ENCODE data around the gene OR2AT4.
"Not testable (repeated sequence)": the region's sequence is repeated elsewhere in the genome, so short reads cannot be mapped to it uniquely, and the experiment has no call there.

The OR2AT4 gene

DNA sequence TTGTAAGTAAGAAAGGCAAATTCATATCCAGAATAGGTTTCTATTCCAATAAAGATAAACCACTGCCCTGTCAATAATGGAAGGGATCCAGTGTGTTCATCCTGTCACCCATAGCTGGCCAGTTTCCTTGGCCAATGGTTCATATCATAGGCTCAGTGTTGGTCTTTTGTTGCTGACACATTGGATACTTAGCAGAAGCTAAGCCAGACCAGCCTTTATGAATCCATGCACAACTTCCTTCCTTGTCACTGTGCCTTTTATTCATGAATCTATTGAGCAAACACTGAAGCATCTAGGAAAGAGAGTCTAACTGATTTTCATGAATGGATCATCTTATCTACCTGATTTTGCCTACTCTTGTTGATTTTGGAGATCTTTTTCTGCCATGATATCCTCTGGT, 20.0 kb downstream of the OR2AT4 start:
- H3K4me3 ChIP-seq (ENCODE audit: low read length) = no peak overlapping the region
- DNase-seq (ENCODE audit: low read depth, low spot score) = no peak

DNA sequence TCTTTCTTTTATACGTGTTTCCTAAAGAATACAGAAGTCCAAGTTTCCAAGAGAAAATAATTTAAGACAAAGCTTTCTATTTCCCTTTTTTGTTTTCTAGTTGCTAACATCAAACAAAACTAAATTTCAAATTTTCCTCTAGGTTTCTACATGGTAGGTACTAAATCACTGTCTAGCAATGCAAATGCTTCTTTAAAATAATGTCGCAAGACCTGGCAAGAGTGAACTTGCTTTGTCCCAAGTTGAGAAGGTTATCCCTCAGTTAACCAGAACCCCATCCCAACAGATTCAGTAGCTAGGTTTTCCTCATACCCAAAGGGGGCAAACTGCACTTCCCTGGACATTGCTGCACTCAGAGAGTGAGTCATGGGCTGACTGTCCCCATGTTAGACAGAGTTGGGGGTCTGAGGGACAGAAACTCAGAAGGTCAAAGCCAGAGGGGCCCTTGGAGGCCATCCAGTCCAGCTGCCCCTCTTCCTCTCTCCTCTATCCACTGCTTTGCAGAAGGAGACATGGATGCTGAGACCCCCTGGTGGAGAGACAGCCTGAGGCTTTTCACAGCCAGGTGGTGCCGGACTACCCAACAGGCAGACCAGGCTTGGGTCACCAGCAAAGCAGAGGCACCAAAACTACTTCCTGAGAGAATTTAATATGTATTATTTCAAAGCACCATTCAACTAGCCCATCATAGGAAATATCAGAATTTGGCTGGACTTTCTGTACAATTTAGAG, 23.1 kb downstream of the OR2AT4 start:
- DNase-seq (ENCODE audit: low read depth, low spot score) = no peak
- H3K4me3 ChIP-seq (ENCODE audit: low read length) = no peak overlapping the region

- no peak for DNase-seq (ENCODE audit: low read depth, low spot score)
- H3K4me3 ChIP-seq (ENCODE audit: low read length) = no peak overlapping the region
These were observed 24.1 kb downstream of the OR2AT4 start for GRCh38 chr11:75072582-75072981.

- DNase-seq (ENCODE audit: low read depth, low spot score) = no peak
- no peak overlapping the region for H3K4me3 ChIP-seq (ENCODE audit: low read length)
These were observed 27.2 kb downstream of the OR2AT4 start for GRCh38 chr11:75069473-75069872.

- DNase-seq (ENCODE audit: low read depth, low spot score) = no peak
- no peak overlapping the region for H3K4me3 ChIP-seq (ENCODE audit: low read length)
These were observed 27.7 kb downstream of the OR2AT4 start for GRCh38 chr11:75068993-75069392.

- H3K4me3 ChIP-seq (ENCODE audit: low read length) = no peak overlapping the region
- no peak for DNase-seq (ENCODE audit: low read depth, low spot score)
These were observed 28.1 kb downstream of the OR2AT4 start for GRCh38 chr11:75068559-75068958.

- no peak for DNase-seq (ENCODE audit: low read depth, low spot score)
- no peak overlapping the region for H3K4me3 ChIP-seq (ENCODE audit: low read length)
These were observed 30.6 kb downstream of the OR2AT4 start for GRCh38 chr11:75066061-75066460.

- no peak overlapping the region for H3K4me3 ChIP-seq (ENCODE audit: low read length)
- no peak for DNase-seq (ENCODE audit: low read depth, low spot score)
These were observed 32.8 kb downstream of the OR2AT4 start for GRCh38 chr11:75063741-75064314.

- H3K4me3 ChIP-seq (ENCODE audit: low read length) = no peak overlapping the region
- DNase-seq (ENCODE audit: low read depth, low spot score) = no peak
These were observed 37.4 kb downstream of the OR2AT4 start for GRCh38 chr11:75059299-75059698.

DNA sequence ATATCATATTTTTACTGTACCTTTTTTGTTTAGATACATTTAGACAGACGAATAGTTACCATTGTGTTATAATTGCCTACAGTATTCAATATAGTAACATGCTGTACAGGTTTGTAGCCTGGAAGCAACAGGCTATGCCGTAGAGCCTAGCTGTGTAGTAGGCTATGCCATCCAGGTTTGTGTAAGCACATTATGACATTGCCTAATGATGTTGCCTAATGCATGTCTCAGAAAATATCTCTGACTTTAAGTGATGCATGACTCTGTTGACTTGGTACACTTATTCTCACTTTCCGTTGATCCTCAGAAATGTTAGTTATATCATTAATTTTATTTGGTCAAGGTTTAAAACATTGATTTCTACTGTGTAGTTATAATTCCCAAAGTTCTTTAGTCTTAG, 39.9 kb downstream of the OR2AT4 start:
- DNase-seq (ENCODE audit: low read depth, low spot score) = no peak
- H3K4me3 ChIP-seq (ENCODE audit: low read length) = no peak overlapping the region

DNA sequence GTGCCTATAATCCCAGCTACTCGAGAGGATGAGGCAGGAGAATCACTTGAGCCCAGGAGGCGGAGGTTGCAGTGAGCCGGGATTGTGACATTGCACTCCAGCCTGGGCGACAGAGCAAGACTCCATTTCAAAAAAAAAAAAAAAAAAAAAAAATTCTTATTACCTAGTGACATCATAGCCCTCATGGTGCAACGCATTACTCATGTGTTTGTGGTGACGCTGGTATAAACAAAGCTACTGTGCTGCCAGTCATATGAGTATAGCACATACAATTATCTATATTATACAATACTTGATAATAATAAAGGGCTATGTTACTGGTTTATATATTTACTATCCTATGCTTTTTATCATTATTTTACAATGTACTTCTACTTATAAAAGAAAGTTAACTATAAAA, 41.2 kb downstream of the OR2AT4 start:
- no peak for DNase-seq (ENCODE audit: low read depth, low spot score)

GRCh38 chr11:75052457-75052856, 44.2 kb downstream of the OR2AT4 start:
- no peak overlapping the region for H3K4me3 ChIP-seq (ENCODE audit: low read length)
- no peak for DNase-seq (ENCODE audit: low read depth, low spot score)

More for the DNA sequence above, 41.2 kb downstream of the OR2AT4 start:
- H3K4me3 ChIP-seq (ENCODE audit: low read length) = no peak overlapping the region

- H3K4me3 ChIP-seq (ENCODE audit: low read length) = no peak overlapping the region
- no peak for DNase-seq (ENCODE audit: low read depth, low spot score)
These were observed 45.6 kb downstream of the OR2AT4 start for GRCh38 chr11:75051043-75051442.

- no peak for DNase-seq (ENCODE audit: low read depth, low spot score)
- no peak overlapping the region for H3K4me3 ChIP-seq (ENCODE audit: low read length)
These were observed 46.2 kb downstream of the OR2AT4 start for GRCh38 chr11:75050516-75050915.

DNA sequence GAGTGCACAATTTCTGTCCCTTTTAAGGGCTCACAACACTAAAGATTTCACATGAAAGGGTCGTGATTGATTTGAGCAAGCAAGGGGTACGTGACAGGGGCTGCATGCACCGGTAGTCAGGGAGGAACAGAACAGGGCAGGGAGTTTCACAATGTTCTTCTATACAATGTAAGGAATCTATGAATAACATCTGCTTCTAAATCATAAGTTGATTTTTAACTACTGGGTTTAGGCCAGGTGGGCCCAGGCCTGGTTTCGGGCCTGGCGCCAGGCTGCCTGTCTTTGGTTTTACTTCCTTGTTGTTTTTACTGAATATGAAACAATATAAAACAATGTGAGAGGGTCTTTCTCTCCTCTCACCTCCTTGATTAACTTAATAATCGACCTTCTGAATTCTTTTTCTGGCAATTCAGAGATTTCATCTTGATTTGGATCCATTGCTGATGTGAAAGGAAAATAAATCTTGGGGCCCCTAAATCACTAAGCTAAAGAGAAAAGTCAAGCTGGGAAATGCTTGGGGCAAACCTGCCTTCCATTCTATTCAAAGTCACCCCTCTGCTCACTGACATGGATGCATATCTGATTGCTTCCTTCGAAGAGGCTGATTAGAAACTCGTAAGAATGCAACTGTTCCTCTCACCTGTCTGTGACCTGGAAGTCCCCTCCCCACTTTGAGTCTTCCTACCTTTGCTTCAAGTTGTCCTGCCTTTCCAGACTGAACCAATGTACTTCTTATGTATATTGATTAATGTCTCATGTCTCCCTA, 47.0 kb downstream of the OR2AT4 start:
- not testable (repeated sequence) for H3K4me3 ChIP-seq (ENCODE audit: low read length); DNase-seq (ENCODE audit: low read depth, low spot score)

DNA sequence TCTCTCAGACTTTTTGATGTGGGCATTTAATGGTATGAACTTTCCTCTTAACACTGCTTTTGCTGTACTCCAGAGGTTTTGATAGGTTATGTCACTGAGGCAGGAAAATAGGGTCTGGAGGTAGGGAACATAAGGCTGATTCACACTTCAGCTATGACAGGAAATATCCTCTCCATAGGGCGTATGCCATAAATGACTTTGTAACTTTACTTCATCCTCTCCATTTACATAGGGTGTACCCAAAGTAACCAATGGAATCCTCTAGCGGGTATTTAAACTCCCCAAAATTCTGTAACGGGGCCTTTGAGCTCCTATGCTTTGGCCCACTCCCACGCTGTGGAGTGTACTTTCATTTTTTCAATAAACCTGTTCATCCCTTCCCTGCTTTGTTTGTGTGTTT, 49.5 kb downstream of the OR2AT4 start:
- no peak for DNase-seq (ENCODE audit: low read depth, low spot score)
- no peak overlapping the region for H3K4me3 ChIP-seq (ENCODE audit: low read length)

- DNase-seq (ENCODE audit: low read depth, low spot score); H3K4me3 ChIP-seq (ENCODE audit: low read length): not testable (repeated sequence)
These were observed 50.0 kb downstream of the OR2AT4 start for GRCh38 chr11:75046668-75047067.

DNA sequence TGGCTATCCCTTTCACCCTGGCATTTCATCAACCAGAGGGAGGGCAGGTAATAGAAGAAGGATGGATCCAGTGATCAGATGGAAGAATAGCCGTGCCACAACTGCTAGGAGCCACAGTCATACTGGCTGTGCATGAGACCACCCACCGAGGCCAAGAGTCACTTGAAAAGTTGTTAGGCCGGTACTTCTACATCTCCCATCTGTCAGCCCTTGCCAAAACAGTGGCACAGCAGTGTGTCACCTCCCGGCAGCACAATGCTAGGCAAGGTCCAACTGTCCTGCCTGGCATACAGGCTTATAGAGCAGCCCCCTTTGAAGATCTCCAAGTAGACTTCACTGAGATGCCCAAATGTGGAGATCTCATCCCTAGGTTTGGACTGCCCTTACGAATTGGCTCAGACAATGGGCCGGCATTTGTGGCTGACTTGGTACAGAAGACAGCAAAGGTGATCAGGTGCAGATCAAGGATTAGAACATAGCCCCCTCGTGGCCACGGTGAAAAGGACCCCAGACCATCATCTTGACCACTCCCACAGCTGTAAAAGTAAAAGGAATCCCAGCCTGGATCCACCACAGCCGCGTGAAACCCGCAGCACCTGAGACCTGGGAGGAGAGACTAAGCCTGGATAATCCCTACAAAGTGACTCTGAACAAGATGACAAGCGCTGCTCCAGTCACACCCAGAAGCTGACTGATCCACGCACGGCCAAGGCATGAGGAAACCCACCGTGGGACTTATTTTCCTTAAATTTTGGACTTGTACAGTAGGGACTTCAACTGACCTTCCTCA, 52.1 kb downstream of the OR2AT4 start:
- not testable (repeated sequence) for DNase-seq (ENCODE audit: low read depth, low spot score); H3K4me3 ChIP-seq (ENCODE audit: low read length)

DNA sequence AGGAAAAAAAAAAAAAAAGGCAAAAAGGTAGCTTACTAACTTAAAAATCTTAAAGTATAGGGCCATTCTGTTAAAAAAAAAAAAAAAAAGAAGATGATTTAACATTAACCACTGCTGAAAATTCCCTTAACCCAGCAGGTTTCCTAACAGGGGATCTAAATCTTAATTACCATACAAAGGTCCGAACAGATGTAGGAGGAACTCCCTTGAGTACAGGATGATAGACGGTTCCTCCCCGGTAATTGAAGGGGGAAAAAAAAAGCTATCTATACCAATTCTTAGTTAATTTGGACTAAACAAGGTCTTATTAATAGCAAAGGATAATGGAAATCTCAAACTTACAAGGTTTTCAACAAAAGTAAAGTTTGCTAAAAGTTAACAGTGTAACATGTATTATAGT, 54.9 kb downstream of the OR2AT4 start:
- not testable (repeated sequence) for DNase-seq (ENCODE audit: low read depth, low spot score); H3K4me3 ChIP-seq (ENCODE audit: low read length)

- no peak for DNase-seq (ENCODE audit: low read depth, low spot score)
These were observed 55.4 kb downstream of the OR2AT4 start for GRCh38 chr11:75041263-75041662.

More at GRCh38 chr11:75041263-75041662, 55.4 kb downstream of the OR2AT4 start:
- no peak overlapping the region for H3K4me3 ChIP-seq (ENCODE audit: low read length)
